GM12892 (cell line): Measurements from ENCODE around the gene MBL2.

Experiments
- POLR2A ChIP-seq: IDR thresholded peaks from 2 replicates; pipeline ENCODE4 v1.6.1; 2011; ENCODE audit warnings: low read depth, low read length, control low read depth
- POLR2AphosphoS5 ChIP-seq: IDR thresholded peaks from 2 replicates; pipeline ENCODE4 v1.6.1; 2011; ENCODE audit warnings: low read depth, low read length, control low read depth

DNA sequence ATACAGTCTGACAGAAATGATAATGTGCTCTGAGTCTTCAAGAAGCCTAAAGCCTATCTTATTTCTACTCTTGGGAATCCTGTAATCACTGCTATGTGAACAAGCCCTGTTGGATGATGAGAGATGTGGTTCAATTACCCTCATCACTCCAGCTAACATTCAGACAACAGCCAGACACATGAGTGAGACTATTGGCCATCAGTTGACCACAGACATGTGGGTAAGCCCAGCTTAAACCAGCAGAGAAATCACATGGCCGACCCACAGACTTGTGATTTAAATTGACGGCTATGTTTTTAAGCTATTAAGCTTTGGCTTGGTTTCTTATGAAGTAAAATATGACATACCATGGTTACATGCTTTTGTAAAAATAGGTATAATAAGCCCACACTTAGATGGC is 2.6 kb downstream of the MBL2 start:
- no peak for TF ChIP-seq POLR2AphosphoS5
- TF ChIP-seq POLR2A: no peak
